C4-2B (cell line): ENCODE data around the gene GAL.

Experiments used
- CTCF ChIP-seq: fragments of 450-650 bp; conservative IDR thresholded peaks from 2 replicates; pipeline ENCODE4 v1.5.1; 2017; ENCODE audit warnings: mild to moderate bottlenecking
- ZFX ChIP-seq: fragments of 450-650 bp; IDR thresholded peaks from 2 replicates; pipeline ENCODE4 v1.6.1; 2017

DNA sequence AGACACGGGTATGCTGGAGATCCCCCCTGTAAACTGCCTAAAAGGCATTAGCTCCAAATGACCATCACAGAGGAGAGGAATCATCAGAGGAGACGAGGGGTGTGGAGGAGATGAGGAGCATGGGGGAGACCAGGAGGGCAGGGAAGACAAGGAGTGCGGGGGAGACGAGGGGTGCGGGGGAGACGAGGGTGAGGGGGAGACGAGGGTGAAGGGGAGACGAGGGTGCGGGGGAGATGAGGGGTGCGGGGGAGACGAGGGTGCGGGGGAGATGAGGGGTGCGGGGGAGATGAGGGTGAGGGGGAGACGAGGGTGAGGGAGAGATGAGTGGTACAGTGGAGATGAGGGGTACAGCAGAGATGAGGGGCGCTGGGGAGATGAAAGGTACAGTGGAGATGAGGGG, 17.5 kb upstream of the GAL start:
- TF ChIP-seq CTCF, result no peak
- TF ChIP-seq ZFX, result no peak
